Measurements from ENCODE around the gene NDRG4. TPM values are rescaled to one million over a fixed set of nuclear protein-coding genes. Genes with fewer than 3 reads are reported as not detected.

NDRG4 gene
- total RNA-seq, 1 experiment from 2014 or later: 8.6 TPM

DNA sequence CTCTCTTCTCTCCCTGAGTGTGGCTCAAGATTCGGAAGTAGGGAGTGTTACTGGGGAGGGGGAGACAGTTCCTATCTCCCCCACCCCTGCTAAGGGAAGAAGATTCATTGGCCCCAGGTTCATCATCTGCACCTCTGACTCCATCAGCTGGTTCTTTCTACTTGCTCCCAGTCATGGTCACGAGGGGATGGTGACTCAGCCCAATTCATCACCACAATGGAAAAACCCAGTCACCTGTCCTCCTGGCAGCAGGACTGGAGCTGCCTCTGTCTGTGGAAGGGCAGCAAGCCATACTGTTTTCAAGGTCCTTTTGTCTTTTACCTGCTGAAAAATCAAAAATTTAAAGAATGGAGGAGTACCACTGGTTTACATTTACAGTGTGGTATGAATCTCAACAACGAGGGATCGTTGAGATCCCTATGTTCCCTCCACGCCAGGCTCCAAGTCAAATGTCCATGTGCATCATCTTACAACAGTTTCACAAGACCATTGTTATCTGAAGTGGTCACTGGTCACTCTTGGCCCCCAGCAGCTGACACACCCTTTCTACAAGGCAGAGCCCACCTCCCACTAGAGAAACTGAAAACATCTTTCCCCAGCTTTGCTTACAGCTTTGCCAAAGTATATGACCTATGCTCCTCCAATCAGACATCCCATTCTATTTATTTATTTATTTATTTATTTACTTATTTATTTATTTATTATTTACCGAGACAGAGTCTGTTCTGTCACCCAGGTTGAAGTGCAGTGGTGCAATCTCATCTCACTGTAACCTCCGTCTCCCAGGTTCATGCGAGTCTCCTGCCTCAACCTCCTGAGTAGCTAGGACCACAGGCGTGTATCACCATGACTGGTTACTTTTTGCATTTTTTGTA, 40.4 kb upstream of the NDRG4 start (continued):
- TF ChIP-seq, protein P1, sequence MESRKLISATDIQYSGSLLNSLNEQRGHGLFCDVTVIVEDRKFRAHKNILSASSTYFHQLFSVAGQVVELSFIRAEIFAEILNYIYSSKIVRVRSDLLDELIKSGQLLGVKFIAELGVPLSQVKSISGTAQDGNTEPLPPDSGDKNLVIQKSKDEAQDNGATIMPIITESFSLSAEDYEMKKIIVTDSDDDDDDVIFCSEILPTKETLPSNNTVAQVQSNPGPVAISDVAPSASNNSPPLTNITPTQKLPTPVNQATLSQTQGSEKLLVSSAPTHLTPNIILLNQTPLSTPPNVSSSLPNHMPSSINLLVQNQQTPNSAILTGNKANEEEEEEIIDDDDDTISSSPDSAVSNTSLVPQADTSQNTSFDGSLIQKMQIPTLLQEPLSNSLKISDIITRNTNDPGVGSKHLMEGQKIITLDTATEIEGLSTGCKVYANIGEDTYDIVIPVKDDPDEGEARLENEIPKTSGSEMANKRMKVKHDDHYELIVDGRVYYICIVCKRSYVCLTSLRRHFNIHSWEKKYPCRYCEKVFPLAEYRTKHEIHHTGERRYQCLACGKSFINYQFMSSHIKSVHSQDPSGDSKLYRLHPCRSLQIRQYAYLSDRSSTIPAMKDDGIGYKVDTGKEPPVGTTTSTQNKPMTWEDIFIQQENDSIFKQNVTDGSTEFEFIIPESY (IDR thresholded peaks at IDR 0.05; ENCODE audit: extremely low read depth, insufficient replicate concordance, low read length): no peak
- TF ChIP-seq RAD21 (IDR thresholded peaks at IDR 0.05; ENCODE audit: low read depth): no peak
- no peak for TF ChIP-seq CEBPB (IDR thresholded peaks at IDR 0.05; ENCODE audit: low read depth)
- TF ChIP-seq POLR2AphosphoS5 (IDR thresholded peaks at IDR 0.05; ENCODE audit: low read depth, low read length): peak; percentile 27; the same call in 1 of the 2 replicates
- TF ChIP-seq SIN3A (IDR thresholded peaks at IDR 0.05; ENCODE audit: low read depth): no peak

DNA sequence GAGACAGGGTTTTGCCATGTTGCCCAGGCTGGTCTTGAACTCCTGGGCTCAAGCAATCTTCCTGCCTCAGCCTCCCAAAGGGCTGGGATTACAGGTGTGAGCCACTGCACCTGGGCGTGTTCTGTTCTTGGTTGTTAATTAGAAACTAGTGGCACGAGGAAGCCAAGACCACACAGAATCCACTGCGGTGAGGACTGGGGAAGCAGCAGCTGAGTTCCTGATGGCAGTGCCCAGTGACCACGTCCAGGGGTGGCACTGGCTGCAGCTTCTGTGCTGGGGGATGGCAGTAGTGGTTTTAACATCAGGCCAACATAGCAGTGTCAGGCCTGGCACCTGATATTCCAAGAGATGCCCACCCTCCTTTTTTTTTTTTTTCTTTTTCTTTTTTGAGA, 39.7 kb upstream of the NDRG4 start:
- POLR2A ChIA-PET: interaction anchor here (2.4 kb wide), 1 partner anchor 14 kb away, joined by 6 read pairs; no protein-coding TSS in a partner anchor
- DNase-seq (ENCODE audit: low read depth, low spot score): no peak
- H3K4me3 ChIP-seq (replicated peaks in 1 of 2; ENCODE audit: low read depth in 1 of 2, low read length in 2 of 2): no peak overlapping the region
- no peaks in the 10 kb centered on the region for H3K36me3 ChIP-seq (ENCODE audit: control insufficient read depth in 1 of 2, insufficient read depth in 2 of 2, low read length in 2 of 2)
- no peak overlapping the region for H3K9ac ChIP-seq (ENCODE audit: low read length)
- H3K27me3 ChIP-seq (ENCODE audit: insufficient read depth, low read length): no peaks in the 10 kb centered on the region
- H3K4me2 ChIP-seq (ENCODE audit: low read length): 0 out of 2 replicates have a peak overlapping the region, but pooled peaks have one; percentile 19
- ATAC-seq: no peak
- H3K27ac ChIP-seq (ENCODE audit: low read depth, low read length): no peak overlapping the region
- no peaks in the 10 kb centered on the region for H3K79me2 ChIP-seq (ENCODE audit: insufficient read depth, low read length)
- no peaks in the 10 kb centered on the region for H3K9me2 ChIP-seq (ENCODE audit: insufficient read depth)
- CTCF ChIA-PET: interaction anchor here (1.6 kb wide), 1 partner anchor 8 kb away, joined by 3 read pairs; no protein-coding TSS in a partner anchor
- H4K20me1 ChIP-seq (ENCODE audit: insufficient read depth): no peaks in the 10 kb centered on the region
- no peaks in the 10 kb centered on the region for H3K9me3 ChIP-seq (ENCODE audit: control insufficient read depth in 1 of 2, insufficient read depth in 1 of 2, low read depth in 1 of 2, low read length in 2 of 2)
- TF ChIP-seq RAD21 (IDR thresholded peaks at IDR 0.05; ENCODE audit: low read depth) (no peak), CBX3 (IDR thresholded peaks at IDR 0.05; ENCODE audit: low read depth) (no peak), YY1 (IDR thresholded peaks at IDR 0.05; ENCODE audit: extremely low read depth, insufficient replicate concordance, low read depth, low read length) (no peak), POLR2A (IDR thresholded peaks at IDR 0.05; ENCODE audit: borderline replicate concordance, extremely low read depth, insufficient read depth, insufficient read length) (no peak), SIN3A (IDR thresholded peaks at IDR 0.05; ENCODE audit: low read depth) (no peak), TCF7L2 (IDR thresholded peaks at IDR 0.05; ENCODE audit: borderline replicate concordance, extremely low read depth, insufficient read depth, insufficient read length) (no peak), CEBPB (IDR thresholded peaks at IDR 0.05; ENCODE audit: low read depth) (no peak), EZH2 (IDR thresholded peaks at IDR 0.05) (no peak), JUND (IDR thresholded peaks at IDR 0.05) (no peak), FOSL1 (IDR thresholded peaks at IDR 0.05; ENCODE audit: low read depth) (no peak), EZH2phosphoT487 (IDR thresholded peaks at IDR 0.05; ENCODE audit: borderline replicate concordance) (no peak), ZNF274 (IDR thresholded peaks at IDR 0.05; ENCODE audit: low read depth, low read length) (no peak)
- TF ChIP-seq, protein P1 (IDR thresholded peaks at IDR 0.05; ENCODE audit: extremely low read depth, insufficient replicate concordance, low read length): no peak
- no peak overlapping the region for H2AFZ ChIP-seq (ENCODE audit: low read depth, low read length, poor library complexity, severe bottlenecking)
- intact Hi-C loops (cut with micrococcal nuclease): no loop called here
- RAD21 ChIA-PET (ENCODE audit: low non-redundant PET in 1 of 2, low total read pairs in 2 of 2, uncharacterized antibody in 2 of 2, unreplicated experiment in 2 of 2): no interaction called here
- peaks cover 12 to 41% of the 10 kb centered on the region in 2 experiments for H3K4me1 ChIP-seq (ENCODE audit: control insufficient read depth in 1 of 2, insufficient read depth in 2 of 2, low read length in 2 of 2)
- no TSS peak for BruUV-seq (replicated peaks)

All from HCT116 (cell line).